Activated T-helper 1 cell treated with anti-CD3 and anti-CD28 coated beads, Interleukin-2, amount 50 U/mL, for 16 hours (primary cell): Measurements from ENCODE around the gene TOLLIP.

Source experiments
- DNase-seq, 2 donors: peaks; one replicate each; pipeline ENCODE4 v3.0.0-alpha.2; 2020; ENCODE audit warnings: low read depth in 1 of 2, low spot score in 1 of 2

TOLLIP gene

GRCh38 chr11:1300121-1300520, 9.3 kb downstream of the TOLLIP start:
- no peak for DNase-seq

DNA sequence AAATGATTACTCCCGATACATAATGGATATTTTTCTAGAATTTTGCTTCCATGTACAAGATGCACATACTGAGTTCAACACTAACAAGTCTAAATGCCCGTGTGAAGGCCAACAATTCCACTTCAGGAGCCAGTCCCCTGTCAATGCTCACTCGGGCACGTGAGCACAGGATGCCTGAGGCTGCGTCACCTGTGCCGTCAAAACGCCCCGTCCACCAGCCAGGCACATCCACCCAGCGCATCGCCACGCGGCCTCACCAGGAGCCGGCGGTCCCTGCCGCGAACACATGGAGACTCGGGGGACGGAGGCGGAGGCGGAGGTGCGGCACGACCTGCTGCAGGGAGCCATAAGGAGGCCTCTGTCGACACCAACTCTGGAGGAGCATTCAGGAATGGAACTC, 9.8 kb downstream of the TOLLIP start:
- no peak for DNase-seq

DNA sequence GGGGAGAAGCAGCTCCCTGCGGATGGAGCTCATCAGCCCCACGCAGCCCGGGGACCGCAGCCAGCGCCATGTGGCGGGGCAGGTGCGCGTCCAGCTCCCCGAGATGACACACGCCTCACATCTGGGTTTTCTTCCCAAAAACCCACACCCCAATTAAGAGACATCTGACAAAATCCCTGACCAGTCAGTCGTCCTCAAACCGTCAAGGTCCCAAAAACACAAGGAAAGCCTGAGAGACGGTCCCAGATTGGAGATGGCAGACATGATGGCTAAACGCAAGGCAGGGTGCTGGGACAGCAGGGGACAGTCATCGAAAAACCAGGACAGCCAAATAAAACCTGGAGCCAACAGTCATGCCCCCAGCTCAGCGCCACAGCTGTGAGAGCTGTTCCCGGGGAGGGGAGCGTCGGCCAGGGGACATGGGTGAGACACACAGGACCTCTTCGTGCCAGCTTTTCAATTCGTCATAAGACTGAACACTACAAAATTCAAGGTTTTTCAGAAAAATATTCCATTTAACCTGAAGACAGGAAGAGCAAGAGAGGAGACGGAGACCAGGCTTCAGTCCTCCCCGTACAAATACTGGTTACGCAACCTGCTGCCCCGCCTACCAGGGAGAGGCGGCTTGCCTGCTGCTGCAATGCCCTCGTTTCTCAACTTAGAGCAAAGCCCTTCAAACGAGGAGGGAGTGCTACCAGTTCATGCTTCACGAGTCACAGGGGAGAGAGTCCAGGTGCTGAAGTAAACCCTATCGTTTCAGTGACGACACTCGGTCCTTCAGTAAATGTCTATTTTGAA, 10.5 kb downstream of the TOLLIP start:
- DNase-seq: no peak

DNA sequence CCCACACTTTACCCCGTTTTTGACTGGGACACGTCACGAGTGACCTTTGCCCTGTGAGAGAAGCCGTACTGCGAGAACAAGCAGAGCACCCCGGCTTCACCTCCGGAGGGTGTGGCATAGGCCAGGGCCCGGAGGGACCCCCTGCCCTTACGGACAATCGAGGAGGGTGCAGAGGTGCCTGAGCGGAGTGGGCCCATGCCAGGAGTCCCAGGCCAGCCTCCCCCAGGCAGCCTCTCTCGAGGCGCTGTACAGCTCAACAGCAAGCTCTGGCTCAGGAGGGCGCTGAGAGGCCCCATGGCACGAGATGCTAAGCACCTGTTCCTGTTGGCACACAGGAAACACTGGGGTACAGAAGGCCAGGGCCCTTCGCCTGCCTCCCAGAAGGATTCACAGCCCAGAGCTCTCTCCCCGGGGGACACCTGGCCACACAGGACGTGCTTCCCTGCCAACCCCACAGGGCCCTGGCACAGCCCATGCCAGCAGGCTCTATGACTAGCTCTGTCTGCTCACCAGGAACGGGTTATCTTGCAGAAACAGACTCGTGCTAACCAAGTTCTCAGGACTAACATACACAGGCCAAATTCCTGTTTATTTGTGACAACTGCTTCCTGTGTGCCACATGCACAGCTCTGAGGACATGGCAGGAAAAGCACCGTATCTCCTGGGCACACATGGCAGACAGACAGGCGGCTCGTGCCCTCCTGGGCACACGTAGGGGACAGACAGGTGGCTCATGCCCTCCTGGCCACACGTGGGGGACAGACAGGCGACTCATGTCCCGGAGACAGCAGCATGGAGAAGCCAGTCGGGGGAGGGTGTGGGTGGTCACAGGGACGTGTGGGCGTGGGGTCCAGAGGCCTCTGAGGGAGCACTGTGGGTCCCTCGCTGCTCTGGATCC, 11.6 kb downstream of the TOLLIP start:
- no peak for DNase-seq

GRCh38 chr11:1297011-1297575, 12.3 kb downstream of the TOLLIP start:
- DNase-seq: no peak

GRCh38 chr11:1296287-1296686, 13.1 kb downstream of the TOLLIP start:
- no peak for DNase-seq

DNA sequence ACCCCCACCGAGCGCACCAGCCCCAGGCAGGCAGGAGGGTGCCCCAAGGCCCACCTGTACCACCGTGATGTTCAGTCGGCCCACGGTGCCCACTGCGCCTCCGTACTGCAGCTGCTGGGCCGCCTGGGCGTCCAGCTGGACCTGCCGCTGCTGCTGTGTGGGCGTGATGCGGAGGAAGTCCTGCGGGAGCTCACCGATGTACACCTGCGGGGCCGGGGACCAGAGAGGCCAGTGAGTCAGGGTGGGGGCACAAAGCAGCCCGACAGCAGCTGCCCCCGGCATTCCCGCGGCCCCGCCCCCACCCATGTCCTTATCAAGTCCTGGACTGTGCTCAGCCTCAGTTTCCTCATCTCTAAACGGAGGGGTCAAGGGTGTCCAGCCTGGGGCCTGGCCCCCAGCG, 13.8 kb downstream of the TOLLIP start:
- no peak for DNase-seq

GRCh38 chr11:1295086-1295485, 14.3 kb downstream of the TOLLIP start:
- no peak for DNase-seq

DNA sequence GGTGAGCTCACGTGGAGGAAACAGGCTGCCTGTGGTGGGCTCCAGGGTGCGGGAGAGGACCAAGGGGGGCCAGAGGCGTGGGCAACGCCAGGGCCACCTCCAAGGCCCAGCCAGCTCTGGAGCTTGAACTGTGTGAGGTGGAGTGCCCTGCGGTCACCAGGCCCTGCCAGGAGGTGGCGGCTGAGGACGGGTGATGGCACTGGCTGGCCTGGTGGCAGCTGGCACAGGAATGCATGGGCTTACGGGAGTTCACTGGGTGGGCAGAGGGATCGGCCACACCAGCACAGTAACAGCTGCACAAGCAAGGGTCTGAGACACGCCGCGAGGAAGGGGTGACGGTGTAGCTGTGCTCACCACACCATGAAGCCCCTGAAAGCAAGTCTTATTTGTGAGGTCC, 15.8 kb downstream of the TOLLIP start:
- no peak for DNase-seq

DNA sequence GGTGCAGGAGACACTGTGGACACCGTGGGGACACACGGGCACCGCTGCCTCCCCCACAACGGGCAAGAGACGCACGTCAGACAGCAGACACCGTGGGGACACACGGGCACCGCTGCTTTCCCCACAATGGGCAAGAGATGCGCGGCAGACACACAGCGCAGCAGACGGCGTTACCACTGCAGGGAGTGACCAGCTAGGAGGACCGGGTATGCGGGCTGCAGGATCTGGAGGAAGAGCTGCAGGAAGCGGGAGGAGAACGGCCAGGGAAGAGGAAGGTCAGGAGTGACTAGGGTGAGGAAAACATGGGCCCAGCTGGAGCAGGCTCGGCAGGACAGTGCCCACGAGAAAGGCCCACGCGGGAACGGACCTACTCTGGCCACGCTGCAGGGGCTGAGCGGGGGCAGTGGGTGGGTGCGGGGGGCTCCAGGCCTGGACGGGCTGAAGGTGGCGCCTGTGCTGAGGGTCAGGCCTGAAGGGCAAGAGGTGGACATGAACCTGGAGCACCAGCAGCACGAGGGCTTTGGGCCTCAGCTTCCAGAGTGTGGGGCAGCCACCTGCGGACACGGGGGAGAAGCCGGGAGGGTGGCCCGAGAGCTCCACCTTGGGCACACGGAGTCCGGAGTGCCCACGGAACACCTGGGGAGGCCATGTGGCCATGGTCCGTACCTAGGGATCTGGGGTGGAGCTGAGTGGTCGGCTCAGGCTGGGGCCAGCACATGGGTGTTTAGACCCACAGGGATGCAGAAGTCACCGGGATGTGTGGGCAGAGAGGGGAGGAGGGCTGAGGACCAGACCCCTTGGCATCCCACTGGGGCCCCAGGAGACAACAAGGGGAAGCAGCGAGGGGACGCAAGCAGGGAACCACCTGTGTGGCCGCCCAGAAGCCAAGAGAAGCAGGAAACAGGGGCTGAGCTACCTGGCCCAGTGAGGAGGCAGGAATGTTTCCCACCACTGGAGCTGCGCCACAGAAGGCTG, 16.5 kb downstream of the TOLLIP start:
- DNase-seq: no peak

DNA sequence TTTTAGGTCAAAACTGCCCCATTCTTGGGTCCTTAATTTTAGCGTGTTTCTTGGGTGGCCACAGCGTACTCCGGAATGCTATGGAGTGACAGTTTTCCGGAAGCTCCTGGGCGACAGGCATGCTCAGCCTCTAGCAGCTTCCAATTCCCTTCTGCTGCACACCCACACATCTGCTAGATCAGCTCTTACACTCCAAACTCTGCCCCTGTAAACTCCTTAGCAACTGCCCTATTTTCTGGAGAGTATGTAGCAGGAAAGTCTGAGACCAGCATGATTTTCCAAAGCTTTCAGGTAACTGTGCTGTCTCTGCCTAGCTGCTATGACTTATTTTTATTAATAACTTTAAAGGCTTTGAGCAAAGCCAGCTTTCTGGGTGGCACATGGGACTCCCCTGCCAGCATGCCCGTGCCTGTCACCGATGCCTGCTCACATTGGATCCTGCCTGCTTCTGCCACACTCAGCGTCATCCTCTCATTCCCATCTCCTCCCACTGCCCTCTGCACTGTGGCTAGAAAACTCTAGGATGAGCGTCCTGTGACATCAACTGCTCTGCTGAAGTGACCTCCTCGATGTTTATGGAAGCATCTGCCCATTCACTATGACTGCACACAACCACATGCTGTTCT, 17.3 kb downstream of the TOLLIP start:
- no peak for DNase-seq

DNA sequence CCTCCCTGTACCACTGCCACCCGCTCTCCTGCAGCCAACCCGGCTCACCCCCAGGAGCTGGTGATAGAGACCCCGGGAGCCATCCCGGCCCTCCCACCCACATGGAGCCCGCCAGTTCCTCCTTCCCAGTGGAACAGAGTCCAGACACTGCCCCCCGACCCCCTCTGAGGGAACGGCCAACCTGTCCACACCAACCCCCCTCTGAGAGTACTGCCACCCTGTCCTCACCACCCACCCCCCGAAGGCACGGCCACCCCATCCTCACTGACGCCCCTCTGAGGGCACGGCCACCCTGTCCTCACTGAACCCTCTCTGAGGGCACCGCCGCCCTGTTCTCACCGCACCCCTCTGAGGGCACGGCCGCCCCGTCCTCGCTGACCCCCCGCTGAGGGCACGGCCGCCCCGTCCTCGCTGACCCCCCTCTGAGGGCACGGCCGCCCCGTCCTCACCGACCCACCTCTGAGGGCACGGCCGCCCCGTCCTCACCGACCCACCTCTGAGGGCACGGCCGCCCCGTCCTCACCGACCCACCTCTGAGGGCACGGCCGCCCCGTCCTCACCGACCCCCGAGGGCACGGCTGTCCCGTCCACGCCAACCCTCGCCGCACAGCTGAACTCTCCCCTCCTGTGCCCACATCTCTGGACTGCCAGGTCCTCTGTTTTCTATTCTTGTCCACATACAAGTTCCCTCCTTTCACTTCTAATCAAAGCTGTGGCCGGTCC, 18.0 kb downstream of the TOLLIP start:
- no peak for DNase-seq

DNA sequence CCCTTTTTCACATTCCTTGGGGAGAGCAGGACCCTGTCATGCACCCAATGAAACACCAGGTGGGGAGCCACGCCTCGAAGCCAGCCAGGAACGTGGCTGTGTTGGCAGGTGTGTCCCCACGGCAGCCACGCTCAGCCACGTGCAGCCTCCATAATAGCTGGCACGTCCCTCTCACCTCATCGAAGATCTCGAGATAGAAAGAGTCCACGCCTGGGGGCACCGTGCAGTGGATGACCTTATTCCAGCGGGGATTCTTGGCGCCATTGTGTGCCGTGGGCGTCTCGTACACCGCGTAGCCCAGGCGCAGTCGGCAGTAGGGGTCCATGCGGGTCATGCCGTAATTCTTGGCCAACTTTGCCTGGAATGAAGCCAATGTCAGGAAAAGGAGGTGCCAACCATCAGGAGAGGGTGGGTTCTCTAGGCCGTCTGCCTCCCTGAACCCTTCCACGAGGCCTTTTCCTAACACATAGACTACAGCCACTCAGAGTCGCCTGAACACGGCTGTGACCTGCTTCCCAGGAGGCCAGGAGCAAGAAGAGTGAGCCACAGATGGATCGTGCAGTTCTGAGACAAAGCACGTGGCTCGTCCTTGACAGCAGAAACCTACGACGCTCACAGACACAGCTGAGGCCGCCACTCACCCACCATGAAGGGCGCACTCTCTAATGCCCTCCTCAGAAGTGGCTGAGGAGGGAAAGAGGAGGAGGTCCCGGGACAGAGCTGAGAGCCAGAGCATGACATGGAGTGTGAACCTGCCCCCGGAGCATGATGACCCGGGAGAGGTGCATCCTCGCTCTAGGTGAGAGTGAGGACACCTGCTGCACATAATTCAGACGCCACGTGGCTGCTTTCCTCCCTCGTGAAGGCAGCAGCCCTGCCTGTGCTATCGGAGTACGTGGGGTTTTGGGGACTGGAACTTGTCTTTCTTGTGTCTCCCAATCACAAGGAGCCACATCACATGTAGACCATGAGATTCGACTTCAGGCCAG, 19.1 kb downstream of the TOLLIP start:
- no peak for DNase-seq

DNA sequence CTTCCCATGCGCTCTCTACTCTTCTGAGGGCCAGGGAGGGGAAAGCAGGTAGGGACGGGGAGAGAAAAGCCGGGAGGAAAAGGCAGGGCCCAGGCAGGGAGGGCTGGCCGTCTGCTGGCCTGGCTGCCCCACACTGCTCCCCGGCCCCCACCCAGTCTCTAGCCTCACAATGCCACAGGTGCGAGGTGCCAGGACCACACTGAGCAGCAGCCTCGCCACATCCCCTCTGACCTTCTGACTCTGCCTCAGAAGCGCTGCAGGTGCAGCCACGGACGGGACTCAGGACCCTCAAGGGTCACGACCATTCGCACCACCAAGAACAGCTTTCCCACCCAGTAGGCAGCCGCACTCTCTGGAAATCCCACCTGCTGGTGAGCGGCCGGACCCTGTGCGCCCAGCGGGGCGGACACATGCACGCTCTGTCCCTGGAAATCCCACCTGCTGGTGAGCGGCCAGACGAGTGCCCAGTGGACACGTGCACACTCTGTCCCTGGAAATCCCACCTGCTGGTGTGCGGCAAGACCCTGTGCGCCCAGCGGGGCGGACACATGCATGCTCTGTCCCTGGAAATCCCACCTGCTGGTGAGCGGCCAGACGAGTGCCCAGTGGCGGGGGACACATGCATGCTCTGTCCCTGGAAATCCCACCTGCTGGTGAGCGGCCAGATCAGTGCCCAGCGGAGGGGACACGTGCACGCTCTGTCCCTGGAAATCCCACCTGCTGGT, 20.1 kb downstream of the TOLLIP start:
- no peak for DNase-seq

DNA sequence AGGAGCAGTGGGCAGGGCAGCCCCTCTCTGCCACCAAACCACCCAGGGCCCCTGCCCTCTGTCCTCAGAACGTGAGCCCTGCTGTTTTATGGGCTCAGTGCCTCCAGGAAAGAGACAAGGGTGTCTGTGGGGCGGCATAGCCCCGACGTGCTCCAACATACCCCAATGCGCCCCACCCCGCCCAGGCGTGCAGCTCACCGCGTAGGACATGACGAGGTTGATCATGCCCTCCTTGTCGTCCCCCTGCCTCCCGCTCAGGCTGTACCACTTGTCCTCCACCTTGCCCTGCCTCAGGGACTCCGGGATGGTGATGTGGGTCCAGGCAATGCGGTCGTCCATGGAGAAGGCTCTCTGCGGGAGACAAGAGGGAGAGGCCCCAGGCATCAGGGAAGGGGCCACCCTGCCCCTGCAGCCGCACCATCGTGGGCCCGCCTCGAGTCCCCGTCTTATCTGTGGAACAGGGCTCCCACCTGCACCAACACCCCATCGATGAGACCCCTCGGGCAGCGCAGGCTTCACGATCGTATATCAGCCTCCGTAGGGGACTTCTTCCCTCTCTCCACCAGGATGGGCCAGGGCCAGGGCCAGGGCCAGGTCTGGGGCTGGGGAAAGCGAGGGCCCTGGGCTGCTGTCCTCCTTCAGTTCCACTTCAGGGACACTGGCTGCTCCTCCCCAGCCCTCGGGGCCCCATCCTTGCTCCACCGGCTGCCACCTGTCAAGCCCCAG, 20.8 kb downstream of the TOLLIP start:
- no peak for DNase-seq

- DNase-seq: no peak
Observed at GRCh38 chr11:1287928-1288327, 21.5 kb downstream of the TOLLIP start.

GRCh38 chr11:1285876-1286275, 23.6 kb downstream of the TOLLIP start:
- DNase-seq: no peak
